Rectal smooth muscle tissue (tissue), 1 donor: ENCODE results near the gene MMS19.
"Not testable (repeated sequence)": the region's sequence is repeated elsewhere in the genome, so short reads cannot be mapped to it uniquely, and the experiment has no call there.

Source experiments
- H3K27ac ChIP-seq: one replicate; pipeline ENCODE4 v1.7.0; 2013; ENCODE audit warnings: low read depth, low read length, inconsistent platforms
- H3K27me3 ChIP-seq: one replicate; pipeline ENCODE4 v1.7.0; 2013; ENCODE audit warnings: low read length; ENCODE audit not compliant: control insufficient read depth, insufficient read depth
- H3K36me3 ChIP-seq: one replicate; pipeline ENCODE4 v1.7.0; 2013; ENCODE audit warnings: low read length; ENCODE audit not compliant: control insufficient read depth, insufficient read depth
- H3K4me1 ChIP-seq: one replicate; pipeline ENCODE4 v1.7.0; 2013; ENCODE audit warnings: low read length; ENCODE audit not compliant: control insufficient read depth, insufficient read depth
- H3K4me3 ChIP-seq: one replicate; pipeline ENCODE4 v1.7.0; 2013; ENCODE audit warnings: low read length
- H3K9ac ChIP-seq: one replicate; pipeline ENCODE4 v1.7.0; 2013; ENCODE audit warnings: low read length

MMS19 gene

GRCh38 chr10:97423757-97424098 lies 74.5 kb downstream of the MMS19 start:
- not testable (repeated sequence) for H3K27me3 ChIP-seq

DNA sequence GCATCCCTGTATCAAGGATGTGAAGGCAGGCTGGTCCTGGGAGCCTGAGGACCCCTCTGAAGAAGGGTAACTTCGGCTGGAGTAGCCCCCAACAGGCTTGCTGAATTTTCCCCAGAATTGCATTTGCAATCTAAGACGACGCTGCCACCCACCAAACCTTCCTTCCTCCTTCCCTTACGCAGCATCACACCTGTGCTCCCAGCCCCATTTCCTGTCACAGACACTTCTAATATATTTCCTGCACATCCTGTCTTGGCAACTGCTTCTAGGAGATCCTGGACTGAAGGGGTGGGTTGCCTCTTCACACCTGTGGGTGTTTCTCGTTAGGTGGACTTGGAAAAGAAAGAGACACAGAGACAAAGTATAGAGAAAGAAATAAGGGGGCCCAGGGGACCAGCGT lies 81.7 kb downstream of the MMS19 start:
- no peaks in the 10 kb centered on the region for H3K27me3 ChIP-seq
- no peak overlapping the region for H3K4me3 ChIP-seq
- no peak overlapping the region for H3K27ac ChIP-seq
- no peak overlapping the region for H3K9ac ChIP-seq
- peaks cover 3% of the 10 kb centered on the region for H3K4me1 ChIP-seq
- H3K36me3 ChIP-seq: no peaks in the 10 kb centered on the region

More at GRCh38 chr10:97423757-97424098, 74.5 kb downstream of the MMS19 start:
- H3K9ac ChIP-seq, H3K4me3 ChIP-seq, H3K36me3 ChIP-seq, H3K27ac ChIP-seq: not testable (repeated sequence)
- peaks cover 10% of the 10 kb centered on the region for H3K4me1 ChIP-seq

- Histone ChIP-seq H3K9ac (no peak overlapping the region), H3K27me3 (no peaks in the 10 kb centered on the region), H3K27ac (no peak overlapping the region), H3K36me3 (no peaks in the 10 kb centered on the region), H3K4me3 (no peak overlapping the region), H3K4me1 (no peaks in the 10 kb centered on the region)
These were observed 85.3 kb downstream of the MMS19 start for GRCh38 chr10:97412891-97413304.

- Histone ChIP-seq H3K4me3 (no peak overlapping the region), H3K27ac (no peak overlapping the region), H3K9ac (no peak overlapping the region), H3K27me3 (no peaks in the 10 kb centered on the region), H3K36me3 (no peaks in the 10 kb centered on the region), H3K4me1 (no peaks in the 10 kb centered on the region)
These were observed 86.8 kb downstream of the MMS19 start for GRCh38 chr10:97411406-97411805.

DNA sequence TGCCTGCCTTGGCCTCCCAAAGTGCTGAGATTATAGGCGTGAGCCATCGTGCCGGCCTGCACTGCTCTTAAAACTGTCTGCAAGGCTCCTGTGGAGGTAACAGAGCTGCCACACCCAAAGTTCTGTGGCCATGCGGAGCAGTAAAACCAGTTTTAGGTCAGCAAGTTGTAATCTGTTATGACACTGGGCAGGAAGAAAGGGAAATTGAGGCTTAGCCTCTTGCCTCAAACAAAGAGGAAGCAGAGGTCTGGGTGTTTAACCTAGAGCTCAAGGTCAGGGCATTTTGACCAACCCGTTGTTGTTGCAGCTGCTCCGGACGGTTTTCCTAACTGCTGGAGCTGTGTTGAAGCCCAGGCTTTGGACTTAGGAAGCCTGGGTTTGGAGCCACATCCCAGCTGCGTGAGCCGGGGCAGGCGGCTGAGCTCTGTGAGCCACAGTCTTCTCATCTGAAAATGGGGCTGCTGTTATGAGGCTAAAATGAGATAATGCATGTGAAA lies 89.7 kb downstream of the MMS19 start:
- Histone ChIP-seq H3K36me3 (no peaks in the 10 kb centered on the region), H3K9ac (no peak overlapping the region), H3K4me3 (no peak overlapping the region), H3K27me3 (no peaks in the 10 kb centered on the region), H3K4me1 (no peaks in the 10 kb centered on the region), H3K27ac (no peak overlapping the region)
